Renal cortex interstitium (tissue), 11 donors: Measurements from ENCODE around the gene SLC6A4. TPM values are rescaled to one million over a fixed set of nuclear protein-coding genes. Genes with fewer than 3 reads are reported as not detected.
"Not testable (repeated sequence)": the region's sequence is repeated elsewhere in the genome, so short reads cannot be mapped to it uniquely, and the experiment has no call there.

Source experiments
- DNase-seq, 11 donors: peaks; one replicate each; pipeline ENCODE4 v3.0.0-alpha.2; 2013; ENCODE audit warnings: low read depth in 9 of 11, low spot score in 4 of 11; ENCODE audit errors: extremely low read depth in 1 of 11
- polyA plus RNA-seq, 3 donors: library from polyadenylated mRNA; unstranded; fragments of 120-200 nt; gene quantifications; one replicate each; pipeline ENCODE4 v1.2.1, GENCODE V29; 2013; ENCODE audit not compliant: insufficient read length in 3 of 3

SLC6A4 gene
- polyA plus RNA-seq, 3 donors, result 0.64 to 1.3 (median 0.83) TPM

DNA sequence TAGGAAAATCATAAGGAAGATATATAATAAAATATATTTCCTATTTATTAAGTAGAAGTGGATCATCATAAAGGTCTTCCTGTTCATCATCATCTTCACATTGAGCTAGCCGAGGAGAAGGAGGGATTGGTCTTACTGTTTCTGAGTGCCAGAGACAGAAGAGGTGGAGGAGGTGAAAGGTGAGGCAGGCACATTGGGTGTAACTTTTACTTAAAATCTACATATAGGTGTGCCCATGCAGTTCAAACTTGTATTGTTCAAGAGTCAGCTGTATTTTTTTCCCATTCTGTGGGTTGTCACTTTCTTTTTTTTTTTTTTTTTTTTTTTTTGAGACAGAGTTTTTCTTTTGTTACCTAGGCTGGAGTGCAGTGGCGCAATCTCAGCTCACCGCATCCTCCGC lies 84.0 kb downstream of the SLC6A4 start:
- no peak for DNase-seq

DNA sequence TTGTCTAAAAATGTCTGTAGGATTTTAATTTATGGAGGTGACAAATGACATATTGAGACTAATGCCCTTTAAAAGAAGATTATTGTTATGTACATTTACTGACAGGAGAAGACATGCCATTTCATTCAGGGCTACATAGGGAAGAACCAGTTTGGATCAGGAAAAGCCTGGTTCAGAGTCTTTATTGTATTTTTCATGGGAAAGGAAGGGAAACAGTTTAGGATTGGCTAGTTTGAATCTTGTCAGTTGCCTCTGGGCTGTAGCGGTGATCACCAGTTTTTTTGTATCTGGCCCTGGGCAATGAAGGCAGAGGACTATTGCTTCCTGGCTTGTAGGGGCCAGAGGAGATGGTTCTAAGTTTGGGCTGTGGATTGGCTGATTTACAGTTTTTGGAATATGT lies 87.1 kb downstream of the SLC6A4 start:
- DNase-seq, result no peak

DNA sequence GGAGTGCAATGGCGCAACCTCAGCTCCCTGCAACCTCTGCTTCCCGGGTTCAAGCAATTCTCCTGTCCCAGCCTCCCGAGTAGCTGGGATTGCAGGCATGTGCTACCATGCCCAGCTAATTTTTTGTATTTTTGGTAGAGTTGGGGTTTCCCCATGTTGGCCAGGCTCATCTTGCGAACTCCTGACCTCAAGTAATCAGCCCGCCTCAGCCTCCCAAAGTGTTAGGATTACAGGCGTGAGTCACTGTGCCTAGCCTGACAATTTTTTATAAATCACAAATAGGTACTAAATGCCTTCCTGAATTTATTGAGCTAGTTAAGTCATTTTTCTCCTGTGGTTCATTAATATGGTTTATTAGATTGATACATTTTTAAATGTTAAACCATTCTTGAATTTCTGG lies 87.6 kb downstream of the SLC6A4 start:
- DNase-seq, result not testable (repeated sequence)

Other genes starting within 250 kb of the SLC6A4 start
- 10 to 100 TPM; 38.8 to 51.7 (median 40.3) TPM for gene NSRP1, start 118.9 kb downstream of the SLC6A4 start, polyA plus RNA-seq
- 10 to 100 TPM; 82.4 to 92.2 (median 86.0) TPM for gene BLMH, start 56.2 kb upstream of the SLC6A4 start, polyA plus RNA-seq
- gene TMIGD1, start 98.4 kb upstream of the SLC6A4 start, polyA plus RNA-seq, result under 1 TPM; 0.56 to 0.64 (median 0.59) TPM
- gene CPD, start 143.2 kb upstream of the SLC6A4 start, polyA plus RNA-seq, result 100 to 1,000 TPM in 1 of 3 donors, 10 to 100 TPM in 2; 89.3 to 105 (median 92.8) TPM
- 10 to 100 TPM; 48.7 to 60.7 (median 53.8) TPM for gene GOSR1, start 241.7 kb upstream of the SLC6A4 start, polyA plus RNA-seq